ENCODE measurements around the gene IGSF21. TPM values are rescaled to one million over a fixed set of nuclear protein-coding genes. Genes with fewer than 3 reads are reported as not detected.

Gene IGSF21
- polyA plus RNA-seq, 1 donor (not counting 4 experiments of a cell fraction or from before 2014, with no cell fraction given): not detected

- H3K4me1 ChIP-seq (ENCODE audit: control insufficient read depth, extremely low read depth, insufficient read depth, low read length): no peaks in the 10 kb centered on the region
- no peak overlapping the region for H3K4me3 ChIP-seq (ENCODE audit: control insufficient read depth in 2 of 3, extremely low read depth in 1 of 3, insufficient read depth in 2 of 3, low read depth in 1 of 3, low read length in 3 of 3)
- no peaks in the 10 kb centered on the region for H4K20me1 ChIP-seq (ENCODE audit: control insufficient read depth, extremely low read depth, insufficient read depth, low read length)
- H3K36me3 ChIP-seq (ENCODE audit: control insufficient read depth in 2 of 2, extremely low read depth in 1 of 2, insufficient read depth in 2 of 2, low read length in 2 of 2): no peaks in the 10 kb centered on the region
- H3K9me1 ChIP-seq (ENCODE audit: control insufficient read depth, extremely low read depth, insufficient read depth, low read length): no peaks in the 10 kb centered on the region
- no peak overlapping the region for H3K4me2 ChIP-seq (ENCODE audit: control insufficient read depth, extremely low read depth, insufficient read depth, low read depth, low read length)
- H3K9ac ChIP-seq (ENCODE audit: control insufficient read depth, extremely low read depth, insufficient read depth, low read length): no peak overlapping the region
- H3K27ac ChIP-seq (ENCODE audit: control insufficient read depth, insufficient read depth, low read length): no peak overlapping the region
- FAIRE-seq: no peak
- DNase-seq (ENCODE audit: low read depth, low spot score): no peak
- no peaks in the 10 kb centered on the region for H3K27me3 ChIP-seq (ENCODE audit: control insufficient read depth, extremely low read depth, insufficient read depth, low read length)
- TF ChIP-seq, protein P1, sequence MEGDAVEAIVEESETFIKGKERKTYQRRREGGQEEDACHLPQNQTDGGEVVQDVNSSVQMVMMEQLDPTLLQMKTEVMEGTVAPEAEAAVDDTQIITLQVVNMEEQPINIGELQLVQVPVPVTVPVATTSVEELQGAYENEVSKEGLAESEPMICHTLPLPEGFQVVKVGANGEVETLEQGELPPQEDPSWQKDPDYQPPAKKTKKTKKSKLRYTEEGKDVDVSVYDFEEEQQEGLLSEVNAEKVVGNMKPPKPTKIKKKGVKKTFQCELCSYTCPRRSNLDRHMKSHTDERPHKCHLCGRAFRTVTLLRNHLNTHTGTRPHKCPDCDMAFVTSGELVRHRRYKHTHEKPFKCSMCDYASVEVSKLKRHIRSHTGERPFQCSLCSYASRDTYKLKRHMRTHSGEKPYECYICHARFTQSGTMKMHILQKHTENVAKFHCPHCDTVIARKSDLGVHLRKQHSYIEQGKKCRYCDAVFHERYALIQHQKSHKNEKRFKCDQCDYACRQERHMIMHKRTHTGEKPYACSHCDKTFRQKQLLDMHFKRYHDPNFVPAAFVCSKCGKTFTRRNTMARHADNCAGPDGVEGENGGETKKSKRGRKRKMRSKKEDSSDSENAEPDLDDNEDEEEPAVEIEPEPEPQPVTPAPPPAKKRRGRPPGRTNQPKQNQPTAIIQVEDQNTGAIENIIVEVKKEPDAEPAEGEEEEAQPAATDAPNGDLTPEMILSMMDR (optimal IDR thresholded peaks at IDR 0.05 in 1 of 3, IDR thresholded peaks at IDR 0.05 in 1 of 3, conservative IDR thresholded peaks at IDR 0.05 in 1 of 3; ENCODE audit: extremely low read depth in 1 of 3, insufficient read depth in 2 of 3, low read length in 3 of 3): no peak
- no peak for TF ChIP-seq EZH2 (IDR thresholded peaks at IDR 0.05; ENCODE audit: low read length)
- no peaks in the 10 kb centered on the region for H3K9me3 ChIP-seq (ENCODE audit: control insufficient read depth, low read depth, low read length)
- H3K79me2 ChIP-seq (ENCODE audit: control insufficient read depth, insufficient read depth, low read length): no peaks in the 10 kb centered on the region
- H2AFZ ChIP-seq (ENCODE audit: control insufficient read depth, low read length): no peak overlapping the region
- dilution Hi-C loops (cut with MboI; ENCODE audit: extremely low pct_ligation_motif_present, low sequenced_read_pairs): no loop called here
Observed at GRCh38 chr1:18397641-18398040, 290.0 kb downstream of the IGSF21 start.

GRCh38 chr1:18398791-18399530 is 291.4 kb downstream of the IGSF21 start:
- no peak overlapping the region for H3K4me3 ChIP-seq (ENCODE audit: control insufficient read depth in 2 of 3, extremely low read depth in 1 of 3, insufficient read depth in 2 of 3, low read depth in 1 of 3, low read length in 3 of 3)
- H3K4me2 ChIP-seq (ENCODE audit: control insufficient read depth, extremely low read depth, insufficient read depth, low read depth, low read length): no peak overlapping the region
- H3K36me3 ChIP-seq (ENCODE audit: control insufficient read depth in 2 of 2, extremely low read depth in 1 of 2, insufficient read depth in 2 of 2, low read length in 2 of 2): no peaks in the 10 kb centered on the region
- H3K79me2 ChIP-seq (ENCODE audit: control insufficient read depth, insufficient read depth, low read length): no peaks in the 10 kb centered on the region
- TF ChIP-seq, protein P1 (optimal IDR thresholded peaks at IDR 0.05 in 1 of 3, IDR thresholded peaks at IDR 0.05 in 1 of 3, conservative IDR thresholded peaks at IDR 0.05 in 1 of 3; ENCODE audit: extremely low read depth in 1 of 3, insufficient read depth in 2 of 3, low read length in 3 of 3): no peak
- no peak for DNase-seq (ENCODE audit: low read depth, low spot score)
- H4K20me1 ChIP-seq (ENCODE audit: control insufficient read depth, extremely low read depth, insufficient read depth, low read length): no peaks in the 10 kb centered on the region
- no peak for FAIRE-seq
- no peaks in the 10 kb centered on the region for H3K9me1 ChIP-seq (ENCODE audit: control insufficient read depth, extremely low read depth, insufficient read depth, low read length)
- no peak overlapping the region for H3K9ac ChIP-seq (ENCODE audit: control insufficient read depth, extremely low read depth, insufficient read depth, low read length)
- no peaks in the 10 kb centered on the region for H3K4me1 ChIP-seq (ENCODE audit: control insufficient read depth, extremely low read depth, insufficient read depth, low read length)
- H3K9me3 ChIP-seq (ENCODE audit: control insufficient read depth, low read depth, low read length): no peaks in the 10 kb centered on the region
- dilution Hi-C loops (cut with MboI; ENCODE audit: extremely low pct_ligation_motif_present, low sequenced_read_pairs): no loop called here
- H2AFZ ChIP-seq (ENCODE audit: control insufficient read depth, low read length): no peak overlapping the region
- H3K27ac ChIP-seq (ENCODE audit: control insufficient read depth, insufficient read depth, low read length): no peak overlapping the region
- H3K27me3 ChIP-seq (ENCODE audit: control insufficient read depth, extremely low read depth, insufficient read depth, low read length): no peaks in the 10 kb centered on the region

All from keratinocyte (primary cell).